HG02759 (cell line): Measurements from ENCODE around the gene TMLHE.
"Not testable (repeated sequence)": the region's sequence is repeated elsewhere in the genome, so short reads cannot be mapped to it uniquely, and the experiment has no call there.

Experiments
- ATAC-seq: cut with Tn5 transposase; IDR thresholded peaks from one replicate; pipeline ENCODE4 v1.9.1; 2021; ENCODE audit warnings: mild to moderate bottlenecking, moderate library complexity; ENCODE audit not compliant: unreplicated experiment

The TMLHE gene, protein sequence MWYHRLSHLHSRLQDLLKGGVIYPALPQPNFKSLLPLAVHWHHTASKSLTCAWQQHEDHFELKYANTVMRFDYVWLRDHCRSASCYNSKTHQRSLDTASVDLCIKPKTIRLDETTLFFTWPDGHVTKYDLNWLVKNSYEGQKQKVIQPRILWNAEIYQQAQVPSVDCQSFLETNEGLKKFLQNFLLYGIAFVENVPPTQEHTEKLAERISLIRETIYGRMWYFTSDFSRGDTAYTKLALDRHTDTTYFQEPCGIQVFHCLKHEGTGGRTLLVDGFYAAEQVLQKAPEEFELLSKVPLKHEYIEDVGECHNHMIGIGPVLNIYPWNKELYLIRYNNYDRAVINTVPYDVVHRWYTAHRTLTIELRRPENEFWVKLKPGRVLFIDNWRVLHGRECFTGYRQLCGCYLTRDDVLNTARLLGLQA

GRCh38 chrX:155612312-155613224 lies at the start of gene TMLHE, which contains the start of gene SPRY3:
TSS of gene TMLHE (minus strand) at chrX:155612952. CDS start at chrX:155545276, 67,676 bp downstream.
TSS of gene SPRY3 (plus strand) at chrX:155612586.
- ATAC-seq: peak; percentile 96

DNA sequence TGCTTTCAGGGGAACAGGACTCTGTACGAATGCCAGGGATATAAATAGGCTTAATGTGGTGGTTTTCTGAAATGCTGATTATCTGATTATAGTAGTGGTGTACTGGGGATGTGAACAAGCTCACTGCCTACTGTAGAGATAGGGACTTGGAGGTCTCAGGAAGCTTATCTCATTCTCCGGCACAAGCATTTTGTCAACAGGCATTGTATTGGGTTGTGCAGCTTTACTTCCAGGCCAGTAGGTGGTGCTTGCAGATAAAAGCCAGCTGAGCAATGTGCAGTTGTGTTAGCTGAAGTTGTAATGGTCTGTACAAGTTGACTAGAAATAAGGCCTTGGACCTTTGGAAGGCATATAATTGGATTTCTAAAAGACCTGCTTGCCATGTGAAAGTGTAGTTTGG lies 49.5 kb upstream of the TMLHE start:
- no peak for ATAC-seq

- ATAC-seq: no peak
Measured at GRCh38 chrX:155645180-155645579, 32.4 kb upstream of the TMLHE start.

DNA sequence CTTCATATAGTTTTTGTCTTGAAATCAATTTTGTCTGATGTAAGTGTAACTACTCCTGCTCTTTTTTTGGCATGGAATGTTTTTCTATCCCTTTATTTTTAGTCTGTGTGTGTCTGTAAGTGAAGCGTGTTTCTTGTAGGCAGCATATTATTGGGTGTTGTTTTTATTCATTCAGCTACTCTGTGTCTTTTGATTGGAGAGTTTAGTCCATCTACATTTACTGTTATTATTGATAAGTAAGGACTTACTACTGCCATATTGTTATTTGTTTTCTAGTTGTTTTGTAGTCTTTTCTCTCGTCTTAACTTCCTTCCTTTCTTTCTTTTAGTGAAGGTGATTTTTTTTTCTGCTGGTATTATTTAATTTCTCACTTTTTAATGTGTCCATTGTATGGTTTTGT lies 30.5 kb upstream of the TMLHE start:
- no peak for ATAC-seq

GRCh38 chrX:155641371-155641770 lies 28.6 kb upstream of the TMLHE start:
- ATAC-seq: not testable (repeated sequence)

DNA sequence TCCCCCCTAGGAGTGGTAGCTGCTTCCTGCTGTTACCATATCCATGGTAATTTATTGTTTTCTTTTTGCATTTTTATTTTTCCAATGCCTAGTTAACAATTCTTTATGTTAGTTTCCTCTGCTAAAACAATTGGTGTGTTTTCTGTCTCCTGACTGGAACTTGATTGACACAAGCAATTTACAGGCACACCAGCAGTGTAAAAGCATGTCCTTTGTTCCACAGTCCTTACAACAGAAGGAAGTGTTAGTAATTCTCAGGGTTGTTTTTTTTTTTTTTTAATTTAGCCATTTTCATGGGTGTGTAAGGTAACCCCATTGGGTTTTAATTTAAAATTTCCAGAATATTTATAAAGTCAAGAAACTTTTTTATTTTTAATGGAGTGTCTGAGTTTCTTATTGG lies 25.0 kb upstream of the TMLHE start:
- no peak for ATAC-seq

GRCh38 chrX:155635019-155635418 lies 22.3 kb upstream of the TMLHE start:
- not testable (repeated sequence) for ATAC-seq

GRCh38 chrX:155632431-155633100 lies 19.8 kb upstream of the TMLHE start:
- peak; percentile 48 for ATAC-seq

GRCh38 chrX:155620110-155620509 lies 7.4 kb upstream of the TMLHE start:
- not testable (repeated sequence) for ATAC-seq

DNA sequence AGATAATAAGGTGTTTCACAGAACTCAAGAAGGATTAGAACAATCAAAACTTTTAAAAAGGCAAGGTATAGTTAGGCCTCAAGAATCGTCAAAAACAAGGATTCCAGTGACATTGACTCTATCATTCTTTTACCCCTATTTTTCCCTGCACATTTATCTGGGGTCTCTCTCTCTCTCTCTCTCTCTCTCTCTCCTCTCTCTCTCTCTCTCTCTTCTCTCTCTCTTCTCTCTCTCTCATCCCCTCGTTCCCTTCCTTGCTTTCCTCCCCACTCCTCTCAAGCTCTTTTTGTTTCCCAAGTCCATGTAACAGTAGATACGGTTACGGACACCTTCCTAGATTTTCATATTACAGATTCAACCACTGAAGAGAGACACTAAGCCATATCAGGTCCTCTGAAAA lies 3.2 kb upstream of the TMLHE start:
- no peak for ATAC-seq

GRCh38 chrX:155613927-155614559 lies 1.3 kb upstream of the TMLHE start:
- no peak for ATAC-seq

DNA sequence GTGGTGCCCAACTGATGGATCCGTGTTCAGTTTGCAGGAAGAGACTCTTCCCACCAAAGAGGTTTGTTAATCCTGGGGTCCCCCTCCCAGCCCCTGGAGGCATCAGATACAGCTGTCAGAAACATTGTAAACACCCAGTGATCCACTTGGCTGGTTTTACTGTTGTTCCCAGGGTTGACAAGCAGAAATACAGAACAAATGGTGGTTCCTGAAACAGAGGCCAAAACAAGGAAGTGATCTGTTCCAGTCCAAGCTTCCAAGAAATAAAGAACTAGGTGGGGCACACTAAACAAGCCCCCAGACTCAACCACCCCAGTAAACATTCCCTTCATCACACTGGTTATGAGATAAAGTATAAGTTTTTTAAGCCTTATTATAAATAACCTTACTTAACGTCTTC lies 1.4 kb downstream of the TMLHE start:
- no peak for ATAC-seq

DNA sequence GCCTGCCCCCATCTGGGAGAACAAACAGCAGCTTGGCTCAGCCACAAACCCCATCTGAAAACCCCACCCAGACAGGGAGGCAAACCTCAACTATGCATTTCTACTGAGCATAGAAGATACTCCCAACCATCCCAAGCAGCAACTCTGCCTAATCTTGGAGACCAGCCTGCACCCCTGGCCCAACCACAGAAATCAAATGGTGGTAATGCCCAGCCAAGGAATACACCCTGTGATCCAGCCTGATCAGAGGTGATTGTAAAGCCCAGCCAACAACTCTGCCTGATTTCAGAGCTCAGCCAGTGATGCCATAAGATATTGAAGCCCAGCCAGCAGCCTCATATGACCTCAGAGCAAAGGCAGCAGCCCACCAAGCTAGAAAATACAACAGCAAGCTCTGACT lies 19.8 kb downstream of the TMLHE start:
- no peak for ATAC-seq

DNA sequence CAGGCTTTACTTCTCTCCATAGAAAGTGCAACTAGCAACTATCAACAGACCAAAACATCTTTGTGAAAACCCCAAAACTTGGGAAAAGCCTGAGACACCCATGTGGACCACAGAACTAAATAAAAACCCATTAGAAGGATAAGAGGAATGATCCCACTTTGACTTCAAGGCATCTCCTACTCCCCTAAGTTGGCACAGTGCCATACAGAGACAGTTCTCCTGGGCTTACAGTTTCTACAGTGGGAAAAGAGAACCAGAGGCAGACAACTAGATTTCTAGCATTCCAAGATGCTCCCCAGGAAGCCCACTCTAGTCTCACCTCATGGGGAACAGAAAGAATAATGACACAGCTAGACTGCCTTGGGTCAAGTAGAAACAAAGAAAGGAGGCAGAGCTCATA lies 20.4 kb downstream of the TMLHE start:
- no peak for ATAC-seq

DNA sequence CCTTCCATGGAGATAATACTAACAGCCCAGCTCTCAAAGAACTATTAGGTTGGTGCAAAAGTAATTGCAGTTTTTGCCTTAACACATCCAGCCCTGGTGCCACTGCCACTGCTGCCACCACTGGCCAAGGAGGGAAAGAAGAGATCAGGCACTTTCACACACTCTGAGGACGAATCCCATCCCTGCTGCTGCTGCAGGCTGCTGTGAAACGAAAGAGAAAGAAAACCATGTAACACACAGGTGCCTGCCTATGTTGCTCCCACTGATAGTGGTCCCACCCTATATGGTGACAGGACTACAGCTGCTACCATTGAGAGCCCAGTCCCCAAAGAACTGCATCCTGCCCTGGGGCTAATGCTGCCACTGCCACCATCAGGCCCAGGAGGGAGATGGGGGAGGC lies 35.1 kb downstream of the TMLHE start:
- no peak for ATAC-seq

DNA sequence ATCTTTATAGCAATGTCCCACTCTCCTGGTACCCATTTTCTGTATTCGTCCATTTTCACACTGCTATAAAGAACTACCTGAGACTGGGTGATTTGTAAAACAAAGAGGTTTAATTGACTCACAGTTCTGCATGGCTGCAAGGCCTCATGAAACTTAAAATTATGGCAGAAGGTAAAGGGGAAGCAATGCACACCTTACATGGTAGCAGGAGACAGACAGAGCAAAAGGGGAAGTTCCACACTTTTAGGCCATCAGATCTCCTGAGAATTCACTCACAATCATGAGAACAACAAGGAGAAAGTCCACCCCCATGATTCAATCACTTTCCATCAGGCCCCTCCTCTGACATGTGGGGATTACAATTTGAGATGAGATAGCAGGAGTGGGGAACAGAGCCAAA lies 49.7 kb downstream of the TMLHE start:
- ATAC-seq: no peak

DNA sequence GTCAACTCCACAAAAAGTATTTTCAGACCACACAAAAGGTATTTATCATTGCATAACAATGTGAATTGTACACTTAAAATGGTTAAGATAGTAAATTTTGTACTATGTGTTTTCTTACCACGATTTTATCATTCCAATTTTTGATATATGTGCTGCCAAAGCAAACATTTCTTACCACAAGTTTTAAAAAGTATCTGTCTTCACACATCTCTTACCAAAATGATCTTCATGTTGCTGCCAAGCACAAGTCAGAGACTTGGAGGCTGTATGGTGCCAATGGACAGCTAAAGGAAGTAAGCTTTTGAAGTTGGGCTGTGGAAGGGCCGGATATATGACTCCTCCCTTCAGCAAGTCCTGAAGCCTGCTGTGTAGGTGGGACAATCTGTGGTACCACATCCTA lies 67.9 kb downstream of the TMLHE start:
- no peak for ATAC-seq

GRCh38 chrX:155535866-155536265 lies 76.9 kb downstream of the TMLHE start:
- ATAC-seq: no peak

DNA sequence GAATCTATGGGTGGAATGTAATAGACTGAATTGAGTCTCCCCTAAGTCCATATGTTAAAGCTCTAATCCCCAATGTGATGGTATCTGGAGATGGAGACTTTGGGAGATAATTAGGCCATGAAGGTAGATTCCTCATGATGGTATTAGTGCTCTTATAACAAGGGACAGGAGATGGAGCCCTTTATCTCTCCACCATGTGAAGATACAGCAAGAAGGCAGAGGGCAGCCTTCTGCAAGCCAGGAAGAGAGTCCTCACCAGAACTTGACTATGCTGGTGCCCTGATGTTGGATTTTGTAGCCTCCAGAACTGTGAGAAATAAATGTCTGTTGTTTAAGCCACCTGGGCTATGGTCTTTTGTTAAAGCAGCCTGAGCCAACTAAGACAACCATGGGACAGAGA lies 78.0 kb downstream of the TMLHE start:
- no peak for ATAC-seq

GRCh38 chrX:155527023-155527422 lies 85.7 kb downstream of the TMLHE start:
- ATAC-seq: not testable (repeated sequence)

DNA sequence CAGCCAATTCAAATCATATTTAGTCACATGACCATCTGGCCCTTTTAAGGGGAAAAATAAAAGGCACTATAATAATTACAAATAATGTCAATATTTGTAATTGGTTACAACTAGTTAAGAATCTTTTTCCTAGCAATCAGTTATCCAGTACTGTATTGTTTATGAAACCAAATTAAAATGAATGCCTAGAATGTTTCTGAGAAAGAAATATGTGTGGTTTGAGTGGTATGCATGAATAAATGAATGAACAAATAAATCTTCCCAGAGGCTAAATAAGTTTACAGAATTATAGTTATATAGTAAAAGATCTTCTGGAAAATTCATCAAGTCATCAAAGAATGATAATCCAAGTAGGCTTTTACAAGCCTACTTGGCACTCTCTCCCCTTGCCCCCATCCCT lies 98.5 kb downstream of the TMLHE start:
- ATAC-seq: no peak
